Mesenteric fat pad (tissue), 1 donor: ENCODE measurements around the gene RETREG2. TPM values are rescaled to one million over a fixed set of nuclear protein-coding genes. Genes with fewer than 3 reads are reported as not detected.

Experiments
- DNase-seq: peaks from one replicate; pipeline ENCODE4 v3.0.0-alpha.2; 2020; ENCODE audit warnings: low spot score
- total RNA-seq: library from RNA; stranded (reverse); fragmentation: NEBNext Ultra II Directional; extraction: Animal tissue kit (Norgen Biotek cat#: 25700); gene quantifications from one replicate; pipeline ENCODE4 v1.2.1, GENCODE V29; 2021
- donor health status: DM: yes; HTN: yes; CAD: no.

RETREG2 gene
- total RNA-seq, 1 donor from 2014 or later = 68.1 TPM

DNA sequence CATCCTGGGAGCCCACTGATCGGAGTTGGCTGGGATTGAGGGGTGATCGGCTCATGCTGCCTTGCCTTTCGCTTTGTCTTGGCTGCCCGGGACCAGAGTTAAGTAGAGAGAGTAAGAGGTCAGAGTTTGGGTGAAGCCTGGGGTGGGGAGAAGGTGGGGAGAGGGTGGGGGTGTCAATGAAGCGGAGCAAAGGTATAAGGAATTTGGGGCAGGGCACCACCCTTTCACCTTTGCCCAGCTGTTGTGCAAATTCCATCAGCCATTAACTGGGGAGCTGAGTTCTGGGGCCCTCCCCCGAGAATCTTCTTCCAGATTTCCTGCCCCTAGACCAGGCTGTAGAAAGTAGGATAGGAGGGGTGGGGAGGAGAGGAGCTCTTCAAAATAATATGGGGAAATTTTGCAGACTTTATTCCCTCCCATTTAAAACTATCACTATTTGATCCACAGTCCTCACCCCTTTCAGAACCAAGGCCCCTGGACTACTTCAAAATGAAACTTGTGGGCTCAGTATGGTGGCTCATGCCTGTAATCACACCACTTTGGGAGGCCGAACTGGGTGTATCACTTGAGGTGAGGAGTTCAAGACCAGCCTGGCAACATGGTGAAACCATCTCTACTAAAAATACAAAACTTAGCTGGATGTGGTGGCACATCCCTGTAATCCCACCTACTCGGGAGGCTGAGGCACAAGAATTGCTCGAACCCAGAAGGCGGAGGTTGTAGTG lies 8.0 kb upstream of the RETREG2 start, which contains the start of gene SLC23A3:
Gene SLC23A3, minus strand, starts transcription at position 100 of the 725 bp plus-strand sequence. Its CDS starts 45 bp downstream, at position 55.
- DNase-seq = no peak

DNA sequence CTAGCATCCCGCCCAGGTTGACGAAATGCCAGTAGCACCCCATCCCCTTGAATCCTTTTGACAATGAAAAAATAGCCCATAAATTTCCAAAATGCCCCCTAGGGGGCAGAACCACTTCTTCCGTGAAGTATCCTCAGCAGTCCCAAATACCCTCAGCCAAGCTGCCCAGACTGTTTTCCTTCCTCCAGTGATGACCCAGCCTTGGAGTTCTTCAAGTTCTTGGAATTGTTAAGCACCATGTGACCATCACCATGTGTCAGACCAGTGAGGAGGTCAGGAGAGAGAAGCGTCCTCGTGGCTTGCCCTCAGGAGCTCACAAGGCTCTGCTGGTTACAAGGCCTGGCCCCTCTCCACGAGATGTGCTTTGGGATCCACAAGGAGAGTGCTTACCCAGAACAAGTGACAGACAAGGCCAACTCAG lies 6.8 kb upstream of the RETREG2 start:
- no peak for DNase-seq

DNA sequence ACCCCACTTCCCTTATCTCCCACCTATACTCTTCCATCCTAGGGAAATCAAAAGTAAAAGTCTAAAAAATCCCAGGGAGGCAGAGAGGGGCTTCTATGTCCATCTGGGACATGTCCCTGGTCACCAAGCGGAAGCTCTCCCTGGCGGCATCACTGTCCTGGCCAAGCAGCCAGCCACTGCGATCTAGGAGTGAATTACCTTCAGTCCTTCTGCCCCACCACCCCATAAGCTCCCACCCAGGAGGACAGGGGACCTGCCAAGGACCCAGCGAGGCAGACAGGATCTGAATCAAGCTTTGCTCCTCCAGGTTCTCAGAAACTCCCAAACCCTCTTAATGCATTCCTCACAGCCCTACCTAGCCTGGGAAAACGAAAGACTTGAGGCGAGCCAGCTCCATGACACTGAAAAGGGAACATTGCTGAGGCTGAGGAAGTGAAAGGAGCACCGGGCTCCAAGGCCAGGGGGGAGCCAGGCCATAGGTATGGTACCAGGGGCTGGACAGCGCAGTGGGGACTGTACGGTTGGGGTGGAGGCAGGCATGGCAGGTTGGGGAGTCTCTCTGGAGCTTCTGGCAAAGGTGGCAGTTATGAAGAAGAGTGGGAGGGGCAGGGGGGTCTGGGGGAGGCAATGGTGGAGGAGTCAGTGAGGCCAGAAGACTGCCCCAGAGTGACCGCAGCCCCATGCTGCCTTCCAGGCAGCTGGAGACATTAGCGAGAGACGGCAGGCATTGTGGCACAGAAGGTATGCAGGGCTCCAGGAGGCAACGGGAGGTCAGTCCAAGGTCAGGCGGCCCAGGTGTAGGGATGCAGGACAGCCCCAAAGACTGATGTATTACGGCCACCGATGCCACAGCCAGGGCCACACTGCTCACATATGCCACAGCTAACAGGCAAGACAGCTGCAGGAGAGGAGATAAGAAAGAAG lies 5.6 kb upstream of the RETREG2 start:
- DNase-seq = no peak

DNA sequence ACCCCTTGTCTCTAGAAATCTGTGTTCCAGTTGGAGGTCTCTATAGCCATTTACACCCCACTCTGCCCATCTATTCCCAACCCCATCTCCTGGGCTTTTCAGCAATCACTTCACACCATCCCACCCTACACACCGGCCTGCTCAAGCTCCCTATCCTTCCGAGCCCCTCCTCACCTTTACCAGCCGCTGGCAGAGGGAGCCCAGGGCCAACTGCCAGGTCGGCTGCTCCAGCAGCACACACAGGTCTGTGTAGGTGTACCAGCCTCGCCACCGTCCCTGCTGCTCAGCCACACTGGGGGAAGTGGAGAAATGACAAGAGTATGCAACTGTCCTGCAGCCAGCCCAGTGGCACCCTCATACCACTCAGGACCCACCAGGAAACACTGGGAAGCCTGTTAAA lies 4.9 kb upstream of the RETREG2 start:
- DNase-seq = no peak

DNA sequence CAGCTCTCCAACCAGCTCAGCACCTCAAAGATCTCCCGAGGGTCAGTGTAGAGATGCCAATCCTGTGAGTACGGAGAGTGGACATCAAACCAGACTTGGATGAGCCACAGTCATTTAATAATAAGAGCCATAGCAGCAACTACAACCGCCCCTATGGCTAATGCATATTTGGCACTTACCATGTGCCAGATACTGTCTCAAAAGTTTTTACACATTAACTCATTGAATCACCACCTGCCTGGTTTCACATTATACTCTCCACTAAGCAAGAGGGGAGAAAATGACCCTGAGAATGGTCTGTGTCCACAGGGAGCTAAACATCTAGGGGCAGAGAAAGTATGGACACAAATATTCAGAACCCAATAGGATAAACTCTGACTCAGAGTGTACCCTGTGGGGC lies 3.9 kb upstream of the RETREG2 start:
- DNase-seq = no peak

DNA sequence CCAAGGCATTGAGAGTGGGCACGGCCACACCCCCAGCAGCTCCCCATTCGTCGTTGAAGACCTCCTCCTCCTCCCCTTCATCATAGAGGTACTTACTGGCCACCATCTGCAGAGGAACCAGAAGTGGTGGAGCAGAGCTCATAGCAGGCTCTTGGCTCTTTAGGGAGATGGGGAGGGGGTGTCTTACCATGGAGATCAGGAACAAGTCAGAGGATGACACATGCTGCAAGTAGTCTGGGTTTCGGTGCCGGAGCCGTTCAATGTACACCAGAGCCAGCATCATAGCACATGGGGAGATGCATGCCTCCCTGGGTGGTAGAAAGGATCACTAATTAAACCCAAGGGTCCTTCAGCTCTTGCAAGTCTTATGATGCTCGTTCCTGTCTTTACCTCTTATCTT lies 3.3 kb upstream of the RETREG2 start:
- no peak for DNase-seq

DNA sequence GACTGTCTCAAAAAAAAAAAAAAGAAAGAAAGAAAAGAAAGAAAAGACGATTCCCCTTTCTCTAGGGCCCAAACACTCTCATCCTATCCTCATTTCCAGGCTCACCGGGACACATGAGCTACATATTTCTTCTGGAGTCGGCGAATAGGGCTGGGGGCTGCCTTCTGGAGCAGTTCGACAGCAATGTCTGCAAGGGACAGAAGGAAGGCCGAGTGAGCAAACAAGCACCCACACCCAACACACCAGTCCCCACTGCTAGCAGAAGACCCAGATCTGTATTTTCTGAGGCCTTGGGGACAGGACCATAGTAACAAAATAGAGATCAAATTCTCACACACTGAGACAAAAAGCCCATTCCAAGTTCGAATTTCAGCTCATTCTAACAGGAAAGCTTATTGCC lies 2.6 kb upstream of the RETREG2 start:
- DNase-seq = no peak

DNA sequence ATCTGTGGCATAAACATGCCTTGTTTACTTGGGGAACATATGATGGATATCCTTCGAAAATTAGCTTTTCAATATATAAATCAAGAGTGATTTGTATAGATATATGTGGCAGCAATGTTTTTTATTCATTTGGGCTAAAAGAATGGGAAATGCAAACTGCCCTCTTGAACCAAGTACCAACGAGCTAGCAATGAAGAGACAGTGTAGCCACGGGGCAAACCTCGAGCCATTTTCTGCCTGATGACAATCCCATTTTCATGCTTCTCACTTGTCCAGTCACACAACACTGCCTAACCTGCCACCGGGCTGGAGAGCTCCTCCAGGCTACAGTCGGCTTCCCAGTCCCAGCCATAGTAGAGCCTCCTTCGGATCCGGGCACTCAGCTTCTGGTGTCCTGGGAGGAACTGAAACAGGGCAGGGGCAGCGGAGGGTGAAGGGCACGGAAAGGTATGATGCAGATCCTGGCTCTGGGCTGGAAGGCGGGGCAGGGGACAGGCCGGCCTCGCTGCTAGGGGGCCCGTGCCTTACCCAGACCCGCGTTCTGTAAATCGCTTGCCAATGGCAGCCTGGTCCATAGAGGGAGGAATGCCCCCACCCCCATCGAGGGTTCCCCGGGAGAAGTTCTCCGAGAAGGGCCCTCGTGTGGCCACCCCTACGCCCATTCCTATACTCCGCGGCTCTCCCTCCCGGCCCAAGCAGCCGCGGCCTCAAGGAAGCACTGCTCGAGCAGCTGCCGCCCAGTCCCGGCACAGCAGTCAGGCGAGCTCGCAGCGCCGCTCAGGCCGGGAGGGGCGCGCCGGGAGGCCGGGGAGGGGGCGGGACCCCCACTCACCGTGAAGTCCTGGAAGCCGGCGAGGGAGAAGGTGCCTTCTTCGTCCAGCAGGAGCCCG lies 1.9 kb upstream of the RETREG2 start:
- no peak for DNase-seq

DNA sequence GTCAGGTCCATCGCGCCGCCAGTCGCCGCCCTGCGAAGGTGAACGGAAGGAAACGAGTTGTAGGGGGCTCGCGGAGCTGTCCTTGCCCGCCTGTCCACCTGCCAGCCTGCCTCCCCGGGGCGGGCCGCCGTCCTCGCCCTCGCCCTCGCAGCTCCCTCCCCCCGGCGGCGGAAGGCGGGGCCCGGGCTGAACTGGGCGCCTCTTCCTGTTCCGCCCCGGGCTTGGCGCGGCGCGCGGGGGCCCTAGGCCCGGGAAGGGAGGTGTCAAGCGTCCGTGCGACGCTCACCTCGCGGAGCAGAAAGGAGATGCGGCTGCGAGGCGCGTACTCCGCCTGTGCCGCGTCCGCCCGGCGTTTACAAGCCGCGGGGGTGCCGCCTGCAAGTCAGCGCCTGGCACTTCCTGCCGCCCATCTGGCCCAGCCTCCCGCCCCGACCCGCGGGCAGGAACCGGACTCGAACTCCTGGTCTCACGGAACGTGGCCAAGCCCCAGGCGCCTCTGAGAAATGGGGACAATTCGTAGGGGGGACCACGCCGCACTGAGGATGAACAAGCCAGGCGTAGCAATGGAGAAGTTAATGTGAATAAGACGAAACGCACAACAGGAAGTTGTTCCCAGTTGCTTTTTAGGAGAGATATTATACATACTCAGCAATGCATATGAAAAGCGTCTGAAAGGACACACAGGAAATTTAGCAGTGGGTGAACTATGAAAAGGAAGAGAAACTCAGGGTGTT lies 1.1 kb upstream of the RETREG2 start, which contains the start of gene CNPPD1:
Gene CNPPD1, minus strand, starts transcription at position 108 of the 734 bp plus-strand sequence. Its CDS starts 97 bp downstream, at position 11.
- DNase-seq = peak; percentile 95

DNA sequence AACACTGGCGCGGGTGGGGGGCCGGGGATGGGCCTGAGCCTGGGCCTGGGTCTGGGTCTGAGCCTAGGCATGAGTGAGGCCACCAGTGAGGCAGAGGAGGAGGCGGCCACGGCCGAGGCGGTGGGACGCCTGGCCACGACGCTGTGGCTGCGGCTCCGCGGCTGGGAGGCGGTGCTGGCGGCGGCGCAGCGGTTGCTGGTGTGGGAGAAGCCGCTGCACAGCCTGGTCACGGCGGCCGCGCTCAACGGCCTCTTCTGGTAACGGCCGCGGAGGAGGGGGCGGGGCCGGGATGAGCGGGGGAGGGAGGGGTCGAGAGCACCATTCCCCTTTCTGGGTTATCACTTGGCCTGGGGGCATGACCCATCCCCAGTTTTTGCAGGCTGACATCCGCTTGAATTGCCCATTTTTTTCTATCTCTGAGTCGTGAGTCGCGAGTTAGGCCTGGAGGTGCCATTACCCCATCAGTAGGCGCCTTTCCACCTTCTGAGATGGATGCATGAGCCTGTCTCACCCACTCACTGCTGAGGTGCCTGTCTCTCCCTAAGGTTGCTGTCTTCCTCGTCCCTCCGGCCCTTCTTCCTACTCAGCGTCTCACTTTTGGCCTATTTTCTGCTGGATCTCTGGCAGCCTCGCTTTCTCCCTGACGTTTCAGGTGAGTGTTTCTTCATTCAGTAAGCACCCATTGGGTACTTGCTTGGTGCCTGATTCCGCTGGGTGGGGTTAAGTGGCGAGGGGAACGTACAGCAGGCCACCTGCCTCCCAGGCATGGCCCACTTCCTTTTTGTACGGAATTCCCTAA lies 501 bp downstream of the RETREG2 start:
- no peak for DNase-seq

DNA sequence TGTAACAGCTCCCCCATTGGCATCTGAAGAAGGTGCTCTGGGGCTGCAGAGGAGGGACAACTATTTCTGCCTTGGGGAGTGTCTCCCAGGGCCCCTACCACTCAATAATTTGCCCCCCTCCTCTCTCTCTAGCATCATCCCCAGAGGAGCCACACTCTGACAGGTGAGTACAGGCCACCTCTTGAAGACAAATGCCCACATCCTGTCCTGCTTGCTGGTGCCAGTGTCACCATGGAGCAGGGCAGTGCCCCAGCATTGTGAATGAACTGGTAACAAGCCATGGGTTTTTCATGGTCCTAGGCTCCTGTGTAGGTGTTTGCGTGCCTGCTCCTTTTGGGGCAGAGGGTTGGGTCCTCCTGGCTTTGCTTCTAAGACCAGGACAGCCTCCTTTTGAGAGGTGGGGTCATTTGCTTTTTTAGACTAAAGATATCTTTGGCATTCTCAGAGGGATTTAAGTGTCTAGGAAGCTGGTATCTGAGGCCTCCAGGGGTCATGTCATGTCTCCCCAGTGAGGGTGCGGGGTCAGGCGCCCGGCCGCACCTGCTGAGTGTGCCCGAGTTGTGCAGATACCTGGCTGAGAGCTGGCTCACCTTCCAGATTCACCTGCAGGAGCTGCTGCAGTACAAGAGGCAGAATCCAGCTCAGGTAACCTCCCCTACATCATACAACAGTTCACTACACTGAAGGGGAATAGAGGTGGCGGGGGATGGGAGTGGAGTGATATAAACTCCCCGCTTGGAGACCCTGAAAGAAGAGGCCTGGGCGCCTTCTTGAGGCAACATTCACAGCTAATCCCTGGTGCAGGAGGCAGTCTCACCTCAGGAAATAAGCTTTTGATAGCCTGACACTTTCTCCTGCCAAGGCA lies 1.8 kb downstream of the RETREG2 start:
- DNase-seq = no peak

DNA sequence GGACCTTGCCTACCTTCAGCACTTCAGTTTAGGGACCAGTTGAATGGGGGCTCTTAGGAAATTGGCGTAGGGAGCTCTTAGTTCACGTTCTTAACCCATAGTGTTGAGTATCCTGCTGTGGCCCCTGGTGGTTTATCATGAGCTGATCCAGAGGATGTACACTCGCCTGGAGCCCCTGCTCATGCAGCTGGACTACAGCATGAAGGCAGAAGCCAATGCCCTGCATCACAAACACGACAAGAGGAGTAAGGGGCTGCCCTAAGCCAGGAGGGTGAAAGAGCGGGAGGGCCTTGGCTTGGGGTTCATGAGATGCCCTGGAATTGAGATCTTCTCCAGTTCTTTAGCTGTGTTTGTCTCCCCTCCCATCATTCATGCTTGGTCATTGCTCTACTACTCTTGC lies 2.9 kb downstream of the RETREG2 start:
- DNase-seq = no peak

DNA sequence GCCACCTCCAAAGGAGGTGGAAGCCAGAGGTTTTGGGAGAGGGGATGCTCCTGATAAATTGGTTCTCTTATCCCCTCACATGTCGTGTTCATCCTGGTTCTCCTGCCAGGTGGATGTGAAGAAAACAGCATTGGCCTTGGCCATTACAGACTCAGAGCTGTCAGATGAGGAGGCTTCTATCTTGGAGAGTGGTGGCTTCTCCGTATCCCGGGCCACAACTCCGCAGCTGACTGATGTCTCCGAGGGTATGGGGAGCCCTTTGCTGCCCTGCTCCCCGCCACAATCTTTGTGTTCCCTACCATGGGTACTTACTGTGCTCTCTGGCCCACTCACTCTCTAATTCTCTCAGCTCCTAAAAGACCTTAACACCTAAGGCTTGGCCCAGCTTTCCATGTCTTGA lies 3.5 kb downstream of the RETREG2 start:
- no peak for DNase-seq

DNA sequence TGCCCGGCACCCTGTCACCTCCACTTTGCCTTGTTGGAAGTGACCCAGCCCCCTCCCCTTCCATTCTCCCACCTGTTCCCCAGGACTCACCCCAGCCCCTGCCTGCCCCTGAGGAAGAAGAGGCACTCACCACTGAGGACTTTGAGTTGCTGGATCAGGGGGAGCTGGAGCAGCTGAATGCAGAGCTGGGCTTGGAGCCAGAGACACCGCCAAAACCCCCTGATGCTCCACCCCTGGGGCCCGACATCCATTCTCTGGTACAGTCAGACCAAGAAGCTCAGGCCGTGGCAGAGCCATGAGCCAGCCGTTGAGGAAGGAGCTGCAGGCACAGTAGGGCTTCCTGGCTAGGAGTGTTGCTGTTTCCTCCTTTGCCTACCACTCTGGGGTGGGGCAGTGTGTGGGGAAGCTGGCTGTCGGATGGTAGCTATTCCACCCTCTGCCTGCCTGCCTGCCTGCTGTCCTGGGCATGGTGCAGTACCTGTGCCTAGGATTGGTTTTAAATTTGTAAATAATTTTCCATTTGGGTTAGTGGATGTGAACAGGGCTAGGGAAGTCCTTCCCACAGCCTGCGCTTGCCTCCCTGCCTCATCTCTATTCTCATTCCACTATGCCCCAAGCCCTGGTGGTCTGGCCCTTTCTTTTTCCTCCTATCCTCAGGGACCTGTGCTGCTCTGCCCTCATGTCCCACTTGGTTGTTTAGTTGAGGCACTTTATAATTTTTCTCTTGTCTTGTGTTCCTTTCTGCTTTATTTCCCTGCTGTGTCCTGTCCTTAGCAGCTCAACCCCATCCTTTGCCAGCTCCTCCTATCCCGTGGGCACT lies 4.5 kb downstream of the RETREG2 start:
- DNase-seq = no peak

DNA sequence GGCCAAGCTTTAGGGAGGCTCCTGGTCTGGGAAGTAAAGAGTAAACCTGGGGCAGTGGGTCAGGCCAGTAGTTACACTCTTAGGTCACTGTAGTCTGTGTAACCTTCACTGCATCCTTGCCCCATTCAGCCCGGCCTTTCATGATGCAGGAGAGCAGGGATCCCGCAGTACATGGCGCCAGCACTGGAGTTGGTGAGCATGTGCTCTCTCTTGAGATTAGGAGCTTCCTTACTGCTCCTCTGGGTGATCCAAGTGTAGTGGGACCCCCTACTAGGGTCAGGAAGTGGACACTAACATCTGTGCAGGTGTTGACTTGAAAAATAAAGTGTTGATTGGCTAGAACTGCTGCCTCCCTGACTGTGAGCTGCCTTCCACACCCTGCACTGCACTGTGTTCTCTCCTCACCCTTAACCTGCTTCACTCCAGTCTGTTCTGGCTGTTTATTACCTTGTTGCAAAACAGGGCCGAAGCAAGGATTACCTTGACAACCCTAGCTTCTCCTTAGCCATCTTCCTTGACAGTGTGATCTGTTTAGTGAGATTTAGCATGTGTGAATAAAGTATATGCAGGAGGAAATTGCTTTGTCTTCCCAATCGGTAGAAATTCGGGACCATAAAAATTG lies 5.2 kb downstream of the RETREG2 start:
- no peak for DNase-seq

DNA sequence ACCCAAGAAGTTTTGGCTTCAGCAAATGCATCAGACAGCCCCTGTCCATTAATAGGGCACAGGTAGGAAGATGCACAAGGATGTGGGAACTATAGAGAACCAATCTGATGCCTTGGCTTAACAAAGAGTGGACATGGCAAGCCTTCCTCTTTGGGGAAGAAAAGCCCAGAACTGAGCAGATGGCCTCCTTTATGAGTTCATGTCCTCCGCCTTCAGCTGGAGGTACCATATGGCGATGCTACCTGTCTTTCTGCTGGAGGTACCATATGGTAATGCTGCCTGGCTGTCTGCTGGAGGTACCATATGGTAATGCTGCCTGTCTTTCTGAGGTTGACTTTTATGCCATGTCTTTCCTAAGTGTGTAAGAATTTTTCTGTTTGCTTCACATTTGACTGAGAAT lies 6.0 kb downstream of the RETREG2 start:
- no peak for DNase-seq

DNA sequence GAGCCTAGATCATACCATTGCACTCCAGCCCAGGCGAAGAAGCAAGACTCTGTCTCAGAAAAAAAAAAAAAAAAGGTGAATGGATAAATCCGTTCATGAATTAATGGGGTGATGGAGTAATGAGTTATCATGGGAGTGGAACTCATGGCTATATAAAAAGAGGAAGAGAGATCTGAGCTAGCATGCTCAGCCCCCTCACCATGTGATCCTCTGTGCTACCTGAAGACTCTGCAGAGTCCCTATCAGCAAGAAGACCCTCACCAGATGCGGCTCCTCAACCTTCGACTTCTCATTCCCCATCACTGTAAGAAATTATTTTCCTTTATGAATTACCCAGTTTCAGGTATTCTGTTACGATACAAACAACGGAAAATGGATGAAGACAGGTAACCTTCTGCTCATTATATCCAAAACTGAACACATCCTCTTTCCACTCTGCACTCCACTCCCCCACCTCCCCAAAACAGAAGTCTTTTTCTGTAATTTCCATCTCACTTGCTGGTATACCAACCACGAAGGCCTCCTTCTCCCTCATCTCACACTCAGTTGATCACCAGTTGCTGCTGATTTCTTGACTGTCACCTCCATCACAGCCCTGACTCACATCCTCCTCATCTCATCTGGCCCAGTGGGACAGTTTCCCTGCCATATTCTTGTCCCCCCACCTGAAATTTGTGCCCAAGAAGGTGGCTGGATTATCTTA lies 8.8 kb downstream of the RETREG2 start:
- no peak for DNase-seq
